Left lung (tissue), 10 donors: ENCODE data around the gene CHN1. TPM values are rescaled to one million over a fixed set of nuclear protein-coding genes. Genes with fewer than 3 reads are reported as not detected.
A peak's percentile ranks its signal among the peaks of the same experiment; 100 is the strongest.

Experiments used
- ATAC-seq: fragments of 200-7000 bp; cut with Tn5 transposase; one replicate; pipeline ENCODE4 v1.9.1; 2020; ENCODE audit warnings: moderate library complexity
- DNase-seq, 4 donors: peaks; one replicate each; pipeline ENCODE4 v3.0.0-alpha.2; 2013 to 2020
- H3K27ac ChIP-seq, 2 donors: fragments of 200-600 bp; sonication (generic) in 1 of 2; one replicate each; pipeline versions ENCODE4 v1.5.0 to v1.8.0; 2020 to 2021
- H3K27me3 ChIP-seq, 2 donors: fragments of 200-600 bp; sonication (generic) in 1 of 2; one replicate each; pipeline versions ENCODE4 v1.5.0 to v1.8.0; 2020 to 2021
- H3K36me3 ChIP-seq, 2 donors: fragments of 200-600 bp; sonication (generic) in 1 of 2; one replicate each; pipeline versions ENCODE4 v1.5.0 to v1.8.0; 2020 to 2021
- H3K4me1 ChIP-seq, 2 donors: fragments of 200-600 bp; one replicate each; pipeline ENCODE4 v1.8.0; 2021
- H3K4me3 ChIP-seq, 2 donors: fragments of 200-600 bp; sonication (generic) in 1 of 2; one replicate each; pipeline versions ENCODE4 v1.5.0 to v1.8.0; 2020 to 2021; ENCODE audit warnings: mild to moderate bottlenecking in 1 of 2
- H3K9me3 ChIP-seq, 2 donors: fragments of 200-600 bp; sonication (generic) in 1 of 2; one replicate each; pipeline versions ENCODE4 v1.5.0 to v1.8.0; 2020 to 2021
- intact Hi-C, 2 donors: fragments of 100-400 bp; cut with DNase I; formaldehyde crosslinking; loops; one replicate each; pipeline versions ENCODE4 v1.11.2 to v1.14.2; 2022
- polyA plus RNA-seq, 6 donors: library from polyadenylated mRNA; unstranded; fragments of 120-200 nt; gene quantifications; one replicate each; pipeline ENCODE4 v1.2.1, GENCODE V29; 2013; ENCODE audit not compliant: insufficient read length in 6 of 6
- total RNA-seq, 2 donors: library from RNA; stranded (reverse); fragmentation: NEBNext Ultra II Directional; extraction: Animal tissue kit (Norgen Biotek cat#: 25700); gene quantifications; one replicate each; pipeline ENCODE4 v1.2.1, GENCODE V29; 2021
- TF ChIP-seq, protein P1 (sequence below), 2 donors: fragments of 200-600 bp; sonication (generic) in 1 of 2; IDR thresholded peaks; one replicate each; pipeline versions ENCODE4 v1.5.0 to v1.8.0; 2021; ENCODE audit warnings: antibody characterized with exemption in 2 of 2
- donor health status: DM: no; HTN: yes; CAD: no.
- donor health status: DM: no; HTN: no; CAD: no.

Gene CHN1
- total and polyA plus RNA-seq, 8 donors, result 27.4 to 170 (median 99.9) TPM

DNA sequence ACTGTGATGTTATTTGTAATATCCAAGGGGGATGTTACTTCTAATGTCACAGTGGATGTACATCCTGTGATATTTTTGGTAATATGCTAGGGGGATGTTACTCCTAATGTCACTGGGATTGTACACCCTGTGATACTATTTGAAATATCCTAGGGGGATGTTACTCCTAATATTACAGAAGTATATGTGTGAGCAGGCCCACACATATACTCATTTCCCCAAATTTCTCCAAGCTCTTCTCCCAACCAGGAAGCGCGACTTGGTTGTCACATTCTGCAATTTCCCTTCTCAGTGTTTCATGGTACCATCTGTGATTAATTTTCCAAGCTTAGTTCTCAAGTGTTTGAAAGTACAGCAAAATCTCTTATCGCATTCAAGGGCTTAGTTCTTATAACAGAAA, 29.5 kb upstream of the CHN1 start:
- intact Hi-C loops, result no loop called here
- TF ChIP-seq, protein P1, sequence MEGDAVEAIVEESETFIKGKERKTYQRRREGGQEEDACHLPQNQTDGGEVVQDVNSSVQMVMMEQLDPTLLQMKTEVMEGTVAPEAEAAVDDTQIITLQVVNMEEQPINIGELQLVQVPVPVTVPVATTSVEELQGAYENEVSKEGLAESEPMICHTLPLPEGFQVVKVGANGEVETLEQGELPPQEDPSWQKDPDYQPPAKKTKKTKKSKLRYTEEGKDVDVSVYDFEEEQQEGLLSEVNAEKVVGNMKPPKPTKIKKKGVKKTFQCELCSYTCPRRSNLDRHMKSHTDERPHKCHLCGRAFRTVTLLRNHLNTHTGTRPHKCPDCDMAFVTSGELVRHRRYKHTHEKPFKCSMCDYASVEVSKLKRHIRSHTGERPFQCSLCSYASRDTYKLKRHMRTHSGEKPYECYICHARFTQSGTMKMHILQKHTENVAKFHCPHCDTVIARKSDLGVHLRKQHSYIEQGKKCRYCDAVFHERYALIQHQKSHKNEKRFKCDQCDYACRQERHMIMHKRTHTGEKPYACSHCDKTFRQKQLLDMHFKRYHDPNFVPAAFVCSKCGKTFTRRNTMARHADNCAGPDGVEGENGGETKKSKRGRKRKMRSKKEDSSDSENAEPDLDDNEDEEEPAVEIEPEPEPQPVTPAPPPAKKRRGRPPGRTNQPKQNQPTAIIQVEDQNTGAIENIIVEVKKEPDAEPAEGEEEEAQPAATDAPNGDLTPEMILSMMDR (IDR thresholded peaks at IDR 0.05), result no peak

DNA sequence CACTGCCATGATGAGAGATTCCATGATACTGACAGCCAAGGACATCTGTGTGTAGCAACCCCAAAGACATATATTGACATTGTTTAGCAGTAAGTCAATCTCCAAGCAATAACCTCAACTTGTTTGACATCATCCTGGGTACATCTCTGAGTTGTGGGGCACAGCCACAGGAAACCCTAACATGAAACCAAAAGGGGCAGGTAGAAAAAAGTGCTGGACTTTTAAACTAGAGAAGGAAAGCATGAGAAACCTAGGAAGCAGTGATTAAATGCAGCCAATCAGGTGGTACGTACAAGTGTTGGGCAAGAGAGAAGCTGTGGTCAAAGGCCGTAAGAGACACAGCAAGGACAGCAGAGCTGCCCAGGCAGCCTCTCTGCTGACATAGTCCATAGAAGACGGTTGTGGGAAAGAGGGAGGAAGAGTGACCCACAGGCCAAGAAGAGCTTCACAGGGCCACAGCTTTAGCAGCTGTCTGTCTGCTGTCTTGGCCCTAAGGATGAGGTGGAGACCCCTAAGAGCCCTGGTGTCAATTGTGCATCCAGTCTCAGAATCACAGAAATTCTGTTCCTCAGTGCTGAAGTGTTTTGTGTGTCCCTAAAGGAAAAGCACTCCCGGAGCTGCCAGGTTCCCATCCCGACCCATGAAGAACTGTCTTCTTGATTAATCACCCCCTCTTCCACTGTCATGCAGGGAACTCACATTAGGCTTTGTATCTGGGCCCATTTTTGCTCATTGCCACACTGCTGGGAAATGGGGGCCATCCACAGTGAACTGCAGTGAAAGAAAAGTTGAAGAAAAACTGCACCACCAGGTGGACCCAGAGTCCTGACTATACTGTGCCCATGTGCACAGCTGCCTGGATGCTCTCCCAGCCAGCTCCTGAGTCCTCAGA, 25.4 kb upstream of the CHN1 start:
- H3K27ac ChIP-seq, result no peak overlapping the region
- peak; percentile 52 for ATAC-seq
- no peaks in the 10 kb centered on the region for H3K4me1 ChIP-seq
- intact Hi-C loops, result no loop called here
- H3K9me3 ChIP-seq, result no peaks in the 10 kb centered on the region
- DNase-seq, result peak in 1 of 4 donors; percentile 42
- TF ChIP-seq, protein P1 (IDR thresholded peaks at IDR 0.05), result peak in 1 of 2 donors; percentile 25
- no peaks in the 10 kb centered on the region for H3K36me3 ChIP-seq
- no peaks in the 10 kb centered on the region for H3K27me3 ChIP-seq
- no peak overlapping the region for H3K4me3 ChIP-seq

More for the DNA sequence above, 29.5 kb upstream of the CHN1 start:
- peaks cover 0 to 4% of the 10 kb centered on the region in 2 donors for H3K4me1 ChIP-seq
- no peak for ATAC-seq
- DNase-seq, result no peak
- no peaks in the 10 kb centered on the region for H3K36me3 ChIP-seq
- no peak overlapping the region for H3K4me3 ChIP-seq
- no peak overlapping the region for H3K27ac ChIP-seq
- H3K27me3 ChIP-seq, result no peaks in the 10 kb centered on the region
- H3K9me3 ChIP-seq, result no peaks in the 10 kb centered on the region

DNA sequence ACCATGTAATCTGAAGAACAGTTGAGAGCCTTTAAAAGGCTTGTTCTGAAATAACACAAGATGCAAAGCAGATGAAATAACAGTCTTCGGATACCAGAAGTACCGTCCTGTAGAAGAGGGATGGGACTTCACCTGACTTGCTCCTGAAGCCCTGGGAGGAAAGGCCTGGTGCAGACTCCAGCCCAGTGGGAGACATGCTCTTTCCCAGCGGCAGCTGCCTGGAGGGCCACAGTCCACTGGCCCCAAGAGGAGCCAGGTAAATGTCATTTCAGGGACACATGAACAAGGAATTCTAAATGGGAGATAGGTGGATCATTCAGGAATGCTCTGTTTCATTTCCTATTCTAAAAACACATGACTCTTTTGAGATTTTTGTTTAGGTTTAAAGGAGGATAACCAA, 22.6 kb upstream of the CHN1 start:
- TF ChIP-seq, protein P1 (IDR thresholded peaks at IDR 0.05), result no peak
- H3K27ac ChIP-seq, result peak overlapping the region in 1 of 2 donors; percentile 68
- intact Hi-C loops, result no loop called here
- no peaks in the 10 kb centered on the region for H3K4me1 ChIP-seq
- no peak for ATAC-seq
- no peaks in the 10 kb centered on the region for H3K36me3 ChIP-seq
- H3K4me3 ChIP-seq, result no peak overlapping the region
- H3K9me3 ChIP-seq, result no peaks in the 10 kb centered on the region
- no peaks in the 10 kb centered on the region for H3K27me3 ChIP-seq
- DNase-seq, result no peak

DNA sequence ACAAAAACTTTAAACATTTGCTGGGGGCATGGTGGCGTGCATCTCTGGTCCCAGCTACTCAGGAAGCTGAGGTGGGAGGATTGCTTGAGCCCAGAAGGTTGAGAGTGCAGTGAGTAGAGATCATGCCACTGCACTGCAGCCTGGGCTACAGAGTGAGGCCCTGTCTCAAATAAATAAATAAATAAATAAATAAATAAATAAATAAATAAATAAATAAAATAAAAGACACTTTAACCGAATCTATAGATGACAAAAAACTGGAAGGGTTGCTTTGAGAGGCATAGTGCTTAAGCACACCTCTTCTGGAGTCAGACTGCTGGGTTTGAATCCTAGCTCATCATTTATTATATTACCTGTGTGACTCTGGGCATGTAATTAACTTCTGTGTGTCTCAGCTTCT, 21.2 kb upstream of the CHN1 start:
- DNase-seq, result no peak
- intact Hi-C loops, result no loop called here
- no peaks in the 10 kb centered on the region for H3K9me3 ChIP-seq
- H3K4me1 ChIP-seq, result no peaks in the 10 kb centered on the region
- ATAC-seq, result no peak
- TF ChIP-seq, protein P1 (IDR thresholded peaks at IDR 0.05), result no peak
- H3K4me3 ChIP-seq, result no peak overlapping the region
- no peaks in the 10 kb centered on the region for H3K36me3 ChIP-seq
- no peak overlapping the region for H3K27ac ChIP-seq
- no peaks in the 10 kb centered on the region for H3K27me3 ChIP-seq

DNA sequence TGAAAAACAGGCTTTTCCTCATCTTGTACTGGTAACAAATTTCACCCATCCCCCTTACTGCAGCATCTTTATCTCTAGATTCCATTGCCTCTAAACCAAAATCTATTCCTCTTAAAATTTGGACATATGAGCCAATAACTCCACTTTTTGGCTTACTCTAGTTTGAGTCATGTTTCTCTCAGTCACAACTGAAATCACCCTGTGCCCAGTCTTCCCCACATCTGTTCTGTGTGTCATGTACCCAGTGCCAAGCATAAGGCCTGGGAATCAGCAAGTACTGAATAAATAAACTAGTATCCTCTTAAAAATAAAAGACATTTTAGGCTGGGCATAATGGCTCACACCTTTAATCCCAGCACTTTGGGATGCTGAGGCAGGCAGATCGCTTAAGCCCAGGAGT, 20.8 kb upstream of the CHN1 start:
- no peak for DNase-seq
- no peaks in the 10 kb centered on the region for H3K27me3 ChIP-seq
- no peaks in the 10 kb centered on the region for H3K4me1 ChIP-seq
- no peak for ATAC-seq
- no peak overlapping the region for H3K27ac ChIP-seq
- intact Hi-C loops, result no loop called here
- H3K36me3 ChIP-seq, result no peaks in the 10 kb centered on the region
- TF ChIP-seq, protein P1 (IDR thresholded peaks at IDR 0.05), result no peak
- no peak overlapping the region for H3K4me3 ChIP-seq
- no peaks in the 10 kb centered on the region for H3K9me3 ChIP-seq
